ENCODE results near the gene DIP2C. TPM values are rescaled to one million over a fixed set of nuclear protein-coding genes. Genes with fewer than 3 reads are reported as not detected.
"Not testable (repeated sequence)": the region's sequence is repeated elsewhere in the genome, so short reads cannot be mapped to it uniquely, and the experiment has no call there.

The DIP2C gene
- total RNA-seq, 1 experiment from 2014 or later: 5.3 TPM

GRCh38 chr10:474946-475345 is 214.5 kb downstream of the DIP2C start:
- no peak for DNase-seq (ENCODE audit: extremely low read depth, low read depth)

GRCh38 chr10:474406-474805 is 215.1 kb downstream of the DIP2C start:
- no peak for DNase-seq (ENCODE audit: extremely low read depth, low read depth)

GRCh38 chr10:472241-472910 is 217.1 kb downstream of the DIP2C start:
- no peak for DNase-seq (ENCODE audit: extremely low read depth, low read depth)

- DNase-seq (ENCODE audit: extremely low read depth, low read depth): no peak
These were observed 219.0 kb downstream of the DIP2C start for GRCh38 chr10:470339-471003.

GRCh38 chr10:469947-470338 is 219.5 kb downstream of the DIP2C start:
- no peak for DNase-seq (ENCODE audit: extremely low read depth, low read depth)

GRCh38 chr10:459743-460142 is 229.7 kb downstream of the DIP2C start:
- no peak for DNase-seq (ENCODE audit: extremely low read depth, low read depth)

- no peak for DNase-seq (ENCODE audit: extremely low read depth, low read depth)
These were observed 231.0 kb downstream of the DIP2C start for GRCh38 chr10:458421-458851.

- no peak for DNase-seq (ENCODE audit: extremely low read depth, low read depth)
These were observed 233.0 kb downstream of the DIP2C start for GRCh38 chr10:456486-456885.

GRCh38 chr10:454860-455259 is 234.6 kb downstream of the DIP2C start:
- peak; percentile 46 for DNase-seq (ENCODE audit: extremely low read depth, low read depth)

- no peak for DNase-seq (ENCODE audit: extremely low read depth, low read depth)
These were observed 235.8 kb downstream of the DIP2C start for GRCh38 chr10:453647-454046.

- no peak for DNase-seq (ENCODE audit: extremely low read depth, low read depth)
These were observed 236.7 kb downstream of the DIP2C start for GRCh38 chr10:452512-453426.

- no peak for DNase-seq (ENCODE audit: extremely low read depth, low read depth)
These were observed 237.6 kb downstream of the DIP2C start for GRCh38 chr10:451856-452255.

GRCh38 chr10:451021-451471 is 238.4 kb downstream of the DIP2C start:
- DNase-seq (ENCODE audit: extremely low read depth, low read depth): no peak

GRCh38 chr10:450463-450862 is 239.0 kb downstream of the DIP2C start:
- no peak for DNase-seq (ENCODE audit: extremely low read depth, low read depth)

- not testable (repeated sequence) for DNase-seq (ENCODE audit: extremely low read depth, low read depth)
These were observed 240.1 kb downstream of the DIP2C start for GRCh38 chr10:449331-449730.

GRCh38 chr10:443459-443858 is 246.0 kb downstream of the DIP2C start:
- DNase-seq (ENCODE audit: extremely low read depth, low read depth): no peak

- DNase-seq (ENCODE audit: extremely low read depth, low read depth): no peak
These were observed 247.3 kb downstream of the DIP2C start for GRCh38 chr10:442209-442608.

- no peak for DNase-seq (ENCODE audit: extremely low read depth, low read depth)
These were observed 247.8 kb downstream of the DIP2C start for GRCh38 chr10:441659-442058.

- DNase-seq (ENCODE audit: extremely low read depth, low read depth): no peak
These were observed 249.3 kb downstream of the DIP2C start for GRCh38 chr10:440127-440526.

GRCh38 chr10:437698-438490 is 251.6 kb downstream of the DIP2C start:
- DNase-seq (ENCODE audit: extremely low read depth, low read depth): no peak
